GM18499 (cell line): Measurements from ENCODE around the gene CADM2.

Experiments used
- ATAC-seq: cut with Tn5 transposase; IDR thresholded peaks from one replicate; pipeline ENCODE4 v1.9.1; 2021; ENCODE audit warnings: moderate number of reproducible peaks; ENCODE audit not compliant: insufficient read depth, unreplicated experiment

Gene CADM2

GRCh38 chr3:85737846-85738245 is 779.1 kb downstream of the CADM2 start:
- ATAC-seq: no peak

- no peak for ATAC-seq
These were observed 781.8 kb downstream of the CADM2 start for GRCh38 chr3:85740561-85740960.

GRCh38 chr3:85758442-85758841 is 799.7 kb downstream of the CADM2 start:
- ATAC-seq: no peak

GRCh38 chr3:85760342-85760741 is 801.6 kb downstream of the CADM2 start:
- ATAC-seq: no peak

- ATAC-seq: no peak
These were observed 822.0 kb downstream of the CADM2 start for GRCh38 chr3:85780806-85781205.

GRCh38 chr3:85781806-85782205 is 823.0 kb downstream of the CADM2 start:
- no peak for ATAC-seq

GRCh38 chr3:85783291-85783690 is 824.5 kb downstream of the CADM2 start:
- no peak for ATAC-seq

- ATAC-seq: no peak
These were observed 827.0 kb downstream of the CADM2 start for GRCh38 chr3:85785766-85786165.

GRCh38 chr3:85790445-85791030 is 831.7 kb downstream of the CADM2 start:
- ATAC-seq: no peak

GRCh38 chr3:85796140-85796539 is 837.4 kb downstream of the CADM2 start:
- no peak for ATAC-seq

- ATAC-seq: no peak
These were observed 841.9 kb downstream of the CADM2 start for GRCh38 chr3:85800676-85801075.

- no peak for ATAC-seq
These were observed 843.2 kb downstream of the CADM2 start for GRCh38 chr3:85801955-85802354.

- no peak for ATAC-seq
These were observed 850.0 kb downstream of the CADM2 start for GRCh38 chr3:85808755-85809154.

GRCh38 chr3:85821130-85821756 is 862.5 kb downstream of the CADM2 start:
- no peak for ATAC-seq

- no peak for ATAC-seq
These were observed 877.2 kb downstream of the CADM2 start for GRCh38 chr3:85835857-85836440.

- ATAC-seq: no peak
These were observed 878.6 kb downstream of the CADM2 start for GRCh38 chr3:85837402-85837801.

GRCh38 chr3:85838921-85839320 is 880.1 kb downstream of the CADM2 start:
- no peak for ATAC-seq

- ATAC-seq: no peak
These were observed 883.3 kb downstream of the CADM2 start for GRCh38 chr3:85842081-85842480.

- ATAC-seq: no peak
These were observed 888.2 kb downstream of the CADM2 start for GRCh38 chr3:85846940-85847339.

GRCh38 chr3:85851071-85851470 is 892.3 kb downstream of the CADM2 start:
- no peak for ATAC-seq

GRCh38 chr3:85853805-85854204 is 895.0 kb downstream of the CADM2 start:
- no peak for ATAC-seq

- ATAC-seq: no peak
These were observed 904.2 kb downstream of the CADM2 start for GRCh38 chr3:85862893-85863455.
